ENCODE measurements around the gene TBC1D5. TPM values are rescaled to one million over a fixed set of nuclear protein-coding genes. Genes with fewer than 3 reads are reported as not detected.

TBC1D5 gene
- total and polyA plus RNA-seq, 2 of the 8 experiments (the other 6 are each of a cell fraction or from before 2014, with no cell fraction given): 11.0 to 22.9 TPM

GRCh38 chr3:17360991-17361390 lies 381.4 kb downstream of the TBC1D5 start:
- Histone ChIP-seq H3K27ac (ENCODE audit: low read depth, low read length) (no peak overlapping the region), H4K8ac (ENCODE audit: extremely low read depth, insufficient read depth, low read length) (no peak overlapping the region), H2BK15ac (ENCODE audit: low read length) (no peak overlapping the region), H3K23ac (ENCODE audit: insufficient read length) (no peak overlapping the region), H3K9ac (replicated peaks in 1 of 4; ENCODE audit: extremely low read depth in 1 of 4, low read depth in 3 of 4, low read length in 3 of 4) (no peak overlapping the region), H4K91ac (replicated peaks; ENCODE audit: insufficient read length, low read length) (no peak overlapping the region), H3K4me2 (ENCODE audit: insufficient read depth in 1 of 2, low read depth in 2 of 2, low read length in 2 of 2) (no peak overlapping the region), H2AFZ (ENCODE audit: low read length) (no peak overlapping the region), H2BK5ac (ENCODE audit: low read depth, low read length) (no peak overlapping the region), H2BK20ac (ENCODE audit: low read length) (no peak overlapping the region), H3K79me1 (ENCODE audit: low read depth, low read length) (no peaks in the 10 kb centered on the region), H2BK12ac (ENCODE audit: low read depth, low read length) (no peak overlapping the region), H3K4ac (replicated peaks; ENCODE audit: insufficient read length, low read depth, low read length) (no peak overlapping the region), H4K5ac (ENCODE audit: insufficient read length, low read depth, low read length) (no peak overlapping the region), H4K20me1 (replicated peaks in 1 of 2; ENCODE audit: control insufficient read depth in 1 of 2, insufficient read depth in 2 of 2, low read length in 2 of 2) (no peaks in the 10 kb centered on the region), H3K18ac (ENCODE audit: extremely low read depth, low read length) (no peak overlapping the region), H3K4me1 (replicated peaks in 1 of 4; ENCODE audit: control insufficient read depth in 3 of 4, insufficient read depth in 4 of 4, low read length in 3 of 4) (peaks cover 0 to 3% (median 0%) of the 10 kb centered on the region in 4 experiments; a peak in 1 of 7 replicates), H3K79me2 (ENCODE audit: control insufficient read depth in 1 of 2, insufficient read depth in 2 of 2, low read length in 2 of 2) (no peaks in the 10 kb centered on the region), H3K23me2 (ENCODE audit: low read depth, low read length) (no peaks in the 10 kb centered on the region), H3K56ac (replicated peaks; ENCODE audit: insufficient read length, low read depth, low read length) (no peak overlapping the region), H3K9me3 (ENCODE audit: insufficient read depth in 2 of 2, low read depth in 1 of 2, low read length in 1 of 2) (no peaks in the 10 kb centered on the region), H3K14ac (ENCODE audit: insufficient read length) (no peak overlapping the region), H2AK5ac (ENCODE audit: low read depth, low read length) (no peak overlapping the region), H3K4me3 (ENCODE audit: extremely low read depth in 1 of 4, insufficient read depth in 2 of 4, low read depth in 3 of 4, low read length in 4 of 4) (no peak overlapping the region), H3K36me3 (ENCODE audit: control insufficient read depth in 2 of 4, insufficient read depth in 4 of 4, low read length in 3 of 4) (no peaks in the 10 kb centered on the region), H2BK120ac (replicated peaks; ENCODE audit: low read depth, low read length) (no peak overlapping the region), H3K27me3 (replicated peaks in 1 of 4; ENCODE audit: control insufficient read depth in 3 of 4, extremely low read depth in 1 of 4, insufficient read depth in 3 of 4, low read length in 3 of 4) (peaks cover 0 to 1% (median 0%) of the 10 kb centered on the region in 4 experiments; a peak in 1 of 7 replicates)
- TF ChIP-seq POLR2AphosphoS5 (IDR thresholded peaks at IDR 0.05; ENCODE audit: low read depth, low read length): no peak
- no peak for TF ChIP-seq CHD2 (IDR thresholded peaks at IDR 0.05; ENCODE audit: low read length)
- TF ChIP-seq EGR1 (IDR thresholded peaks at IDR 0.05; ENCODE audit: borderline replicate concordance, low read depth, low read length): no peak
- no peak for TF ChIP-seq PHF8 (conservative IDR thresholded peaks at IDR 0.05; ENCODE audit: low read depth, low read length)
- TF ChIP-seq CHD1 (IDR thresholded peaks at IDR 0.05; ENCODE audit: low read depth, low read length): no peak
- TF ChIP-seq, protein P1, sequence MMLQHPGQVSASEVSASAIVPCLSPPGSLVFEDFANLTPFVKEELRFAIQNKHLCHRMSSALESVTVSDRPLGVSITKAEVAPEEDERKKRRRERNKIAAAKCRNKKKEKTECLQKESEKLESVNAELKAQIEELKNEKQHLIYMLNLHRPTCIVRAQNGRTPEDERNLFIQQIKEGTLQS (IDR thresholded peaks at IDR 0.05; ENCODE audit: insufficient read depth, low read depth, low read length): no peak
- no peak for TF ChIP-seq SAP30 (IDR thresholded peaks at IDR 0.05; ENCODE audit: insufficient read depth, insufficient replicate concordance, low read length)
- no peak for TF ChIP-seq SIN3A (conservative IDR thresholded peaks at IDR 0.05 in 1 of 2, IDR thresholded peaks at IDR 0.05 in 1 of 2; ENCODE audit: low read depth in 1 of 2, low read length in 2 of 2)
- POLR2A ChIA-PET (ENCODE audit: partially characterized antibody): interaction anchor here (0.6 kb wide), 1 partner anchor 87 kb away, joined by 3 read pairs; no protein-coding TSS in a partner anchor
- 93% methylated on average over 3 of the region's 3 CpGs; no CpG with 5 or more reads in 1 of the 2 experiments for WGBS, 2 experiments (ENCODE audit: extremely low coverage in 1 of 2, insufficient coverage in 1 of 2, insufficient read length in 1 of 2, insufficient replicate concordance in 2 of 2, low coverage in 1 of 2, low lambda C conversion rate in 2 of 2, missing lambda C conversion rate in 1 of 2)
- DNase-seq (ENCODE audit: low read depth in 1 of 2, low spot score in 2 of 2): no peak
- CTCF ChIA-PET (ENCODE audit: partially characterized antibody): interaction anchor here (1.1 kb wide), 1 partner anchor 9 kb away, joined by 5 read pairs; no protein-coding TSS in a partner anchor
- FAIRE-seq: no peak
